Smooth muscle cell (in vitro differentiated cells): ENCODE data around the gene CD59. TPM values are rescaled to one million over a fixed set of nuclear protein-coding genes. Genes with fewer than 3 reads are reported as not detected.

Experiments used
- DNase-seq: peaks from one replicate; lab custom pipeline; 2025; ENCODE audit not compliant: unreplicated experiment; lab: John Stamatoyannopoulos, UW
- H2AFZ ChIP-seq: fragments of 200-600 bp; sonication (generic); 2 replicates; pipeline ENCODE4 v1.6.0; 2016; ENCODE audit warnings: antibody characterized with exemption, low read depth, mild to moderate bottlenecking
- H3F3A ChIP-seq: fragments of 200-600 bp; sonication (generic); 2 replicates; pipeline ENCODE4 v1.6.0; 2017; ENCODE audit warnings: antibody characterized with exemption, low read depth
- H3K27ac ChIP-seq: fragments of 200-600 bp; sonication (generic); 2 replicates; pipeline ENCODE4 v1.5.1; 2016; ENCODE audit warnings: low read depth, mild to moderate bottlenecking
- H3K27me3 ChIP-seq: fragments of 200-600 bp; sonication (generic); 2 replicates; pipeline ENCODE4 v1.6.1; 2016; ENCODE audit warnings: low read depth, mild to moderate bottlenecking
- H3K36me3 ChIP-seq: fragments of 200-600 bp; sonication (generic); 2 replicates; pipeline ENCODE4 v1.5.1; 2016; ENCODE audit warnings: low read depth
- H3K4me1 ChIP-seq: fragments of 200-600 bp; sonication (generic); 2 replicates; pipeline ENCODE4 v1.5.1; 2016; ENCODE audit warnings: low read depth
- H3K4me2 ChIP-seq: fragments of 200-600 bp; sonication (generic); 2 replicates; pipeline ENCODE4 v1.6.0; 2016; ENCODE audit warnings: mild to moderate bottlenecking
- H3K4me3 ChIP-seq: fragments of 200-600 bp; sonication (generic); 2 replicates; pipeline ENCODE4 v1.5.1; 2016; ENCODE audit warnings: mild to moderate bottlenecking
- H3K79me2 ChIP-seq: fragments of 200-600 bp; sonication (generic); 2 replicates; pipeline ENCODE4 v1.6.0; 2016; ENCODE audit warnings: low read depth, mild to moderate bottlenecking
- H3K9ac ChIP-seq: fragments of 200-600 bp; sonication (generic); 2 replicates; pipeline ENCODE4 v1.6.0; 2016; ENCODE audit warnings: low read depth
- H3K9me3 ChIP-seq: fragments of 200-600 bp; sonication (generic); replicated peaks from 2 replicates; pipeline ENCODE4 v1.5.1; 2016; ENCODE audit warnings: low read depth
- H4K20me1 ChIP-seq: fragments of 200-600 bp; sonication (generic); 2 replicates; pipeline ENCODE4 v1.6.0; 2016; ENCODE audit warnings: low read depth
- CTCF ChIP-seq: fragments of 200-600 bp; sonication (generic); IDR thresholded peaks from 2 replicates; pipeline ENCODE4 v1.5.1; 2017; ENCODE audit warnings: borderline replicate concordance, mild to moderate bottlenecking, antibody characterized with exemption; ENCODE audit not compliant: insufficient read depth, poor library complexity, severe bottlenecking
- WGBS: methylation state at CpG from one replicate; pipeline ENCODE4 v1.1.7; 2016; ENCODE audit warnings: low lambda C conversion rate; 5-methylcytosine and 5-hydroxymethylcytosine counted together
- polyA plus RNA-seq: library from polyadenylated mRNA; unstranded; fragments of >200 nt; fragmentation: Nextera tagmentation; extraction: Ambion mirVana; gene quantifications from 2 replicates; pipeline ENCODE4 v1.2.1, GENCODE V29; 2016
- total RNA-seq: library from RNA; depleted of rRNA; stranded (reverse); fragments of >200 nt; gene quantifications from 2 replicates; pipeline ENCODE4 v1.2.3, GENCODE V29; 2014

Gene CD59
- total and polyA plus RNA-seq, 2 experiments from 2014 or later: 291 to 563 TPM

GRCh38 chr11:33713856-33714398 is 22.3 kb downstream of the CD59 start:
- DNase-seq: no peak
- H3K9me3 ChIP-seq: no peaks in the 10 kb centered on the region
- H3F3A ChIP-seq: no peaks in the 10 kb centered on the region
- peaks cover 10% of the 10 kb centered on the region for H3K79me2 ChIP-seq
- H3K4me1 ChIP-seq: no peaks in the 10 kb centered on the region
- no peak overlapping the region for H3K9ac ChIP-seq
- peaks cover 39% of the 10 kb centered on the region for H3K36me3 ChIP-seq
- peaks cover 57% of the 10 kb centered on the region for H4K20me1 ChIP-seq
- H3K27me3 ChIP-seq: no peaks in the 10 kb centered on the region
- H3K4me2 ChIP-seq: no peak overlapping the region
- no peak overlapping the region for H2AFZ ChIP-seq
- peak overlapping the region; percentile 14 for H3K27ac ChIP-seq
- no peak for TF ChIP-seq CTCF
- 87% methylated on average over 4 of the region's 4 CpGs for WGBS
- H3K4me3 ChIP-seq: no peak overlapping the region

GRCh38 chr11:33713151-33713855 is 22.9 kb downstream of the CD59 start:
- no peaks in the 10 kb centered on the region for H3K4me1 ChIP-seq
- H3K36me3 ChIP-seq: peaks cover 44% of the 10 kb centered on the region
- H3K27ac ChIP-seq: peak overlapping the region; percentile 14
- no peak overlapping the region for H3K9ac ChIP-seq
- TF ChIP-seq CTCF: no peak
- H3K9me3 ChIP-seq: no peaks in the 10 kb centered on the region
- no peak overlapping the region for H3K4me2 ChIP-seq
- H3K27me3 ChIP-seq: no peaks in the 10 kb centered on the region
- DNase-seq: no peak
- no peak overlapping the region for H3K4me3 ChIP-seq
- H3K79me2 ChIP-seq: peaks cover 8% of the 10 kb centered on the region
- H2AFZ ChIP-seq: no peak overlapping the region
- H3F3A ChIP-seq: no peaks in the 10 kb centered on the region
- whole genome bisulfite sequencing: 76% methylated on average over 5 of the region's 5 CpGs
- peaks cover 60% of the 10 kb centered on the region for H4K20me1 ChIP-seq

GRCh38 chr11:33712436-33712835 is 23.8 kb downstream of the CD59 start:
- H3F3A ChIP-seq: no peaks in the 10 kb centered on the region
- 90% methylated on average over 3 of the region's 3 CpGs for WGBS
- no peak overlapping the region for H3K4me3 ChIP-seq
- H4K20me1 ChIP-seq: peaks cover 53% of the 10 kb centered on the region
- TF ChIP-seq CTCF: no peak
- H3K9ac ChIP-seq: no peak overlapping the region
- peaks cover 3% of the 10 kb centered on the region for H3K79me2 ChIP-seq
- H3K36me3 ChIP-seq: peaks cover 39% of the 10 kb centered on the region
- H2AFZ ChIP-seq: no peak overlapping the region
- no peaks in the 10 kb centered on the region for H3K27me3 ChIP-seq
- H3K4me2 ChIP-seq: no peak overlapping the region
- no peaks in the 10 kb centered on the region for H3K9me3 ChIP-seq
- H3K4me1 ChIP-seq: no peaks in the 10 kb centered on the region
- H3K27ac ChIP-seq: no peak overlapping the region
- no peak for DNase-seq

GRCh38 chr11:33709466-33709865 is 26.8 kb downstream of the CD59 start:
- Histone ChIP-seq H3F3A (no peaks in the 10 kb centered on the region), H3K79me2 (no peaks in the 10 kb centered on the region), H3K4me1 (no peaks in the 10 kb centered on the region), H3K27ac (no peak overlapping the region), H2AFZ (no peak overlapping the region), H3K9me3 (no peaks in the 10 kb centered on the region), H4K20me1 (peaks cover 43% of the 10 kb centered on the region), H3K36me3 (peaks cover 39% of the 10 kb centered on the region), H3K9ac (no peak overlapping the region), H3K4me2 (no peak overlapping the region), H3K4me3 (no peak overlapping the region), H3K27me3 (no peaks in the 10 kb centered on the region)
- no peak for TF ChIP-seq CTCF
- 94% methylated on average over 3 of the region's 3 CpGs for WGBS
- DNase-seq: no peak
